ENCODE data around the gene GNPAT. TPM values are rescaled to one million over a fixed set of nuclear protein-coding genes. Genes with fewer than 3 reads are reported as not detected.

The GNPAT gene
- total RNA-seq, 3 donors from 2014 or later = 31.1 to 40.8 (median 35.8) TPM

- Histone ChIP-seq H3K27ac (no peak overlapping the region), H3K4me1 (no peaks in the 10 kb centered on the region), H3K36me3 (no peaks in the 10 kb centered on the region), H3K9me3 (no peaks in the 10 kb centered on the region), H3K27me3 (no peaks in the 10 kb centered on the region), H3K4me3 (no peak overlapping the region)
- TF ChIP-seq POLR2A (IDR thresholded peaks at IDR 0.05) (no peak), CTCF (IDR thresholded peaks at IDR 0.05) (no peak), POLR2AphosphoS5 (IDR thresholded peaks at IDR 0.05) (no peak)
- intact Hi-C loops (cut with DNase I; ENCODE audit: low total_unique reads) = no loop called here
- DNase-seq (ENCODE audit: low spot score in 2 of 2) = no peak
Observed at GRCh38 chr1:231319080-231319479, 78.1 kb downstream of the GNPAT start.

GRCh38 chr1:231322880-231323530 lies 82.0 kb downstream of the GNPAT start:
- DNase-seq (ENCODE audit: low spot score in 2 of 2) = no peak
- TF ChIP-seq POLR2A (IDR thresholded peaks at IDR 0.05) (no peak), CTCF (IDR thresholded peaks at IDR 0.05) (no peak), POLR2AphosphoS5 (IDR thresholded peaks at IDR 0.05) (no peak)
- Histone ChIP-seq H3K36me3 (no peaks in the 10 kb centered on the region), H3K4me1 (no peaks in the 10 kb centered on the region), H3K27me3 (no peaks in the 10 kb centered on the region), H3K9me3 (no peaks in the 10 kb centered on the region), H3K4me3 (no peak overlapping the region), H3K27ac (no peak overlapping the region)
- intact Hi-C loops (cut with DNase I; ENCODE audit: low total_unique reads) = no loop called here

- H3K36me3 ChIP-seq = no peaks in the 10 kb centered on the region
- H3K4me3 ChIP-seq = no peak overlapping the region
- TF ChIP-seq POLR2A (IDR thresholded peaks at IDR 0.05) (no peak), POLR2AphosphoS5 (IDR thresholded peaks at IDR 0.05) (no peak), CTCF (IDR thresholded peaks at IDR 0.05) (no peak)
- H3K4me1 ChIP-seq = no peaks in the 10 kb centered on the region
- intact Hi-C loops (cut with DNase I; ENCODE audit: low total_unique reads) = no loop called here
- no peak overlapping the region for H3K27ac ChIP-seq
- H3K27me3 ChIP-seq = no peaks in the 10 kb centered on the region
- H3K9me3 ChIP-seq = no peaks in the 10 kb centered on the region
- DNase-seq (ENCODE audit: low spot score in 2 of 2) = no peak
Observed at GRCh38 chr1:231324660-231325059, 83.6 kb downstream of the GNPAT start.

- intact Hi-C loops (cut with DNase I; ENCODE audit: low total_unique reads) = no loop called here
- no peaks in the 10 kb centered on the region for H3K36me3 ChIP-seq
Observed at GRCh38 chr1:231326248-231326647, 85.2 kb downstream of the GNPAT start.

More at GRCh38 chr1:231326248-231326647, 85.2 kb downstream of the GNPAT start:
- Histone ChIP-seq H3K9me3 (no peaks in the 10 kb centered on the region), H3K27ac (no peak overlapping the region), H3K27me3 (no peaks in the 10 kb centered on the region), H3K4me3 (no peak overlapping the region), H3K4me1 (no peaks in the 10 kb centered on the region)
- DNase-seq (ENCODE audit: low spot score in 2 of 2) = no peak
- TF ChIP-seq POLR2A (IDR thresholded peaks at IDR 0.05) (no peak), POLR2AphosphoS5 (IDR thresholded peaks at IDR 0.05) (no peak), CTCF (IDR thresholded peaks at IDR 0.05) (no peak)

Other genes starting within 250 kb of the GNPAT start
- gene FAM89A, start 201.0 kb upstream of the GNPAT start, total RNA-seq = 10 to 100 TPM; 30.7 to 97.1 (median 39.0) TPM
- gene TRIM67, start 79.2 kb upstream of the GNPAT start, total RNA-seq = not detected
- 10 to 100 TPM; 13.1 to 17.7 (median 15.0) TPM for gene EXOC8, start 96.6 kb downstream of the GNPAT start, total RNA-seq
- 10 to 100 TPM; 13.8 to 23.6 (median 15.2) TPM for gene SPRTN, start 97.1 kb downstream of the GNPAT start, total RNA-seq
- 10 to 100 TPM; 33.8 to 45.6 (median 38.1) TPM for gene EGLN1, start 181.1 kb downstream of the GNPAT start, total RNA-seq

Measured in breast epithelium (tissue), 4 donors.